Measurements from ENCODE around the gene MELTF.
"Not testable (repeated sequence)": the region's sequence is repeated elsewhere in the genome, so short reads cannot be mapped to it uniquely, and the experiment has no call there.

DNA sequence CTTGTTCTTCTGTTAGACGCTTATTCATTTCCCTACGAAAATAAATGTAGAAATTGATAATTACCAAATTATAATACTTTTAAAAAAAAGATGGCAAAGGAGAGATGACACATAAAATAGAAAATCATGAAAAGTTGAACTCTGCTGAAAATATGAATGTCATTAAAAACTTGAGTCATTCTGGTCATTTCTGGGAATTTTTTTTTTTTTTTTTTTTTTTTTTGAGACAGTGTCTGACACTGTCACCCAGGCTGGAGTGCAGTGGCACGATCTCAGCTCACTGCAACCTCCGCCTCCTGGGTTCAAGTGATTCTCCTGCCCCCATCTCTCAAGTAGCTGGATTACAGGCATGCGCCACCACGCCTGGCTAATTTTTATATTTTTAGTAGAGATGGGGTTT, 22.0 kb upstream of the MELTF start:
- TF ChIP-seq, protein P1, sequence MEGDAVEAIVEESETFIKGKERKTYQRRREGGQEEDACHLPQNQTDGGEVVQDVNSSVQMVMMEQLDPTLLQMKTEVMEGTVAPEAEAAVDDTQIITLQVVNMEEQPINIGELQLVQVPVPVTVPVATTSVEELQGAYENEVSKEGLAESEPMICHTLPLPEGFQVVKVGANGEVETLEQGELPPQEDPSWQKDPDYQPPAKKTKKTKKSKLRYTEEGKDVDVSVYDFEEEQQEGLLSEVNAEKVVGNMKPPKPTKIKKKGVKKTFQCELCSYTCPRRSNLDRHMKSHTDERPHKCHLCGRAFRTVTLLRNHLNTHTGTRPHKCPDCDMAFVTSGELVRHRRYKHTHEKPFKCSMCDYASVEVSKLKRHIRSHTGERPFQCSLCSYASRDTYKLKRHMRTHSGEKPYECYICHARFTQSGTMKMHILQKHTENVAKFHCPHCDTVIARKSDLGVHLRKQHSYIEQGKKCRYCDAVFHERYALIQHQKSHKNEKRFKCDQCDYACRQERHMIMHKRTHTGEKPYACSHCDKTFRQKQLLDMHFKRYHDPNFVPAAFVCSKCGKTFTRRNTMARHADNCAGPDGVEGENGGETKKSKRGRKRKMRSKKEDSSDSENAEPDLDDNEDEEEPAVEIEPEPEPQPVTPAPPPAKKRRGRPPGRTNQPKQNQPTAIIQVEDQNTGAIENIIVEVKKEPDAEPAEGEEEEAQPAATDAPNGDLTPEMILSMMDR (IDR thresholded peaks at IDR 0.05), result not testable (repeated sequence)
- TF ChIP-seq POLR2A (IDR thresholded peaks at IDR 0.05), result not testable (repeated sequence)

All from right lobe of liver (tissue), 4 donors.